Nucleus accumbens (tissue), 56 donors: ENCODE measurements around the gene SNX5.

ENCODE experiments used
- DNase-seq, 56 donors: peaks; one replicate each; lab custom pipeline; 2025; lab: John Stamatoyannopoulos, UW

SNX5 gene

GRCh38 chr20:17892189-17892938 lies 76.2 kb downstream of the SNX5 start:
- DNase-seq = no peak
